T-helper 17 cell (primary cell): ENCODE results near the gene GABRG3. TPM values are rescaled to one million over a fixed set of nuclear protein-coding genes. Genes with fewer than 3 reads are reported as not detected.

ENCODE experiments used
- ATAC-seq: fragments of 150-1000 bp; cut with Tn5 transposase; 2 replicates; pipeline ENCODE4 v1.10.0; 2021; ENCODE audit warnings: mild to moderate bottlenecking, moderate library complexity
- DNase-seq, 3 donors: peaks; one replicate each; pipeline versions ENCODE4 v3.0.0 to v3.0.0-alpha.2; 2020 to 2021
- H3K9me3 ChIP-seq: one replicate; pipeline ENCODE4 v1.7.0; 2013; ENCODE audit warnings: low read length, mild to moderate bottlenecking; ENCODE audit not compliant: control insufficient read depth, poor library complexity, severe bottlenecking
- H3K27ac Mint-ChIP-seq: one replicate; pipeline ENCODE4 v1.8.0; 2022; ENCODE audit warnings: mild to moderate bottlenecking, moderate library complexity, mixed read lengths
- H3K27me3 Mint-ChIP-seq: one replicate; pipeline ENCODE4 v1.8.0; 2022; ENCODE audit warnings: mixed read lengths
- H3K36me3 Mint-ChIP-seq: one replicate; pipeline ENCODE4 v1.8.0; 2022; ENCODE audit warnings: low read depth, mixed read lengths
- H3K4me1 Mint-ChIP-seq: one replicate; pipeline ENCODE4 v1.8.0; 2022; ENCODE audit warnings: mild to moderate bottlenecking, mixed read lengths
- H3K4me3 Mint-ChIP-seq: one replicate; pipeline ENCODE4 v1.8.0; 2022; ENCODE audit warnings: mild to moderate bottlenecking, moderate library complexity, mixed read lengths
- total RNA-seq, 4 donors: library from RNA in 2 of 4; stranded (reverse) in 2 of 4; gene quantifications; one replicate each; pipeline ENCODE4 v1.2.3 and lab custom pipeline; 2022 to 2026

Gene GABRG3
- total RNA-seq, 2 donors from 2014 or later, result not detected

DNA sequence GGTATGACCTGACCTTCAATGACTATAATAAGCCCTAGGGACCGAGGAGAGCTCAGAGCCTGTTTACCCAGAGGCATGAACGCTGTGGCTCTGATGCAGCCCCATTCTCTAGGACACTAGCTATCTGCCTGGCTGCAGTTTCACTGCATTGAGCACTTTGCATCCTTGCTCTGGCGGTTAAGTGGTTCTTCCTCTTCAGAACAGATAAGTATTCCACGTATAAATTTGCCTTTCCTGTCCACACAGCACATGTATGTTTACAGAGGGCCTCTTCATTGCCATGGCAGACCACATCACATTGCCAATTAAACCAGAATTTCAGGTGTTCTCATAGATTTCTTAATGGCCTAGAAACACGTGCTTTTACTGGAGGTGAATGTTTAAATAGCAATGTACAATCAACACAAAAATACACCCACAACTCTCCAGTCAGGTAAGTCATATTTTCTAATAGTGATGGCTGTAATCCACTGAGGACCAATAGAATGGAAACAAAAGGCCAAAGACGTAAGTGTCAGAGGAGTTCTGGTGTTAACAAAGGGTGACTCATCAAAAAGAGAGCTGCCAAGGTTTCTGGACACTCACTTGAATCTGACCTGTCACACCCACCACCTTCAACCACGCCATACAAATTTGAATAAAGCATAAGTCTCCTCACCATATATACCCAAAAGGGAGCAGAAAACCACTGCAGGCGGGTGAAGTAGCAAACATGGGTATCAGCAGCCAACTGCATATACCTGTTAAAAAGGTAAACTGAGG is 574.7 kb downstream of the GABRG3 start:
- Mint-ChIP-seq H3K27me3 (no peaks in the 10 kb centered on the region), H3K36me3 (no peaks in the 10 kb centered on the region)
- ATAC-seq, result no peak

DNA sequence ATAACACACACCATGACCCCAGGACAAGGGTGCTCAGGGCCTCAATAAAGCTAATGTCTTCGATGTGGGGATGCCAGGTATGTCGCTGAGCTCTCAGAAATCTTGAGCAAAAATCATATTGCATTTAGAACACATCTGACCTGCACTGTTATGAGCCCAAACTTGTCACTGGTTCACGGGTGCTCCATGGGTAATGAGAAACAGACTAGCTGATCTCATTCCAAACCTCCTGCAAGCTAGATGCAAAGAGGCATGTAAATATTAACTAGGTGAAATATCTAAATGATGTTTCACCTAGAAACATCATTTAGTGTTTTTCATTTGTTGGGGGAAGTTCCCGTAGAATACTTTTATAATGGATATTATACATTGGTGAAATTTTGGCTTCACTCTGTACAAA is 578.8 kb downstream of the GABRG3 start:
- Mint-ChIP-seq H3K4me1 (no peaks in the 10 kb centered on the region), H3K27ac (no peak overlapping the region), H3K27me3 (no peaks in the 10 kb centered on the region), H3K4me3 (no peak overlapping the region), H3K36me3 (no peaks in the 10 kb centered on the region)
- DNase-seq, result no peak
- no peaks in the 10 kb centered on the region for H3K9me3 ChIP-seq
- ATAC-seq, result no peak

More for the DNA sequence above, 574.7 kb downstream of the GABRG3 start:
- no peaks in the 10 kb centered on the region for H3K9me3 ChIP-seq
- DNase-seq, result no peak
- Mint-ChIP-seq H3K4me1 (no peaks in the 10 kb centered on the region), H3K27ac (no peak overlapping the region), H3K4me3 (no peak overlapping the region)

DNA sequence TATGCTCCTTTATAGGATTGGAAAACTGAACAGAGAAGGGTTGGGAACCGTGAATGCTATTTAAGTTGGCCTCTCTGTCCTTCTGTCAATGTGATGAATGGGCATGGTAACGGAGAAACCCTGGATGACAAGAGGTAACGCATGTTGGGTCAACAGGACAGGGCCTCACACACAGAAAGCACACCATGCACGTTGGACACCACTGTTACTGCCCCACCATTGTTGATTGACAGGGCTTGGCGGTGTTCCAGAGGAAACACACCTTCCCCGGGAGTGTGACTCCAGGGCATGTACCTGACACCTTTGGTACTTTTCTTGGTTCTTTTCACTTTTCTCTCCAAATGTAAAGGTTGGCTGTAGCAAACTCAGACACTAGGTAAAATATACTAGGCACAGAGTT is 579.7 kb downstream of the GABRG3 start:
- no peaks in the 10 kb centered on the region for H3K27me3 Mint-ChIP-seq
- no peak overlapping the region for H3K27ac Mint-ChIP-seq
- no peaks in the 10 kb centered on the region for H3K4me1 Mint-ChIP-seq
- no peaks in the 10 kb centered on the region for H3K9me3 ChIP-seq
- no peaks in the 10 kb centered on the region for H3K36me3 Mint-ChIP-seq
- ATAC-seq, result no peak
- DNase-seq, result no peak
- no peak overlapping the region for H3K4me3 Mint-ChIP-seq

DNA sequence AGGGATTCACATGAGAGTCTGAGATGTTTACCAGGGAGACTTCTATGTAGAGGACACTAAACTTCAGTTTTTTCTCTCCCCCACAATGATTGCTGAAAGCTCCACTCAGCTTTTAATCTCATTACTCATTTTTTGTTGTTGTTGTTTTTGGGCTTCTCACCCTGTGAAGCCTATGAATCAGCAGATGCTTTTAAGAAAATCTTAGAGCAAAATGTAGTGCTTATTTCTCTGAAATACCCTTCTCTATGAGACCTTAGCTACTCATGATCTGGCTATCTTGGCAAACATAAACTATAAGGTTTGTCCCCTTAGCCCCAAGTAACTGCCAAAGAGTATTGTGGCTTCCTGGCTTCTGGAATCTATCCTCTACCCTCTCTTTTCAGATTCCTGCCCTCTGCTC is 590.8 kb downstream of the GABRG3 start:
- DNase-seq (no peak), ATAC-seq (no peak)
- peaks cover under 1% of the 10 kb centered on the region for H3K9me3 ChIP-seq
- Mint-ChIP-seq H3K27me3 (no peaks in the 10 kb centered on the region), H3K36me3 (no peaks in the 10 kb centered on the region), H3K27ac (no peak overlapping the region), H3K4me1 (no peaks in the 10 kb centered on the region), H3K4me3 (no peak overlapping the region)

DNA sequence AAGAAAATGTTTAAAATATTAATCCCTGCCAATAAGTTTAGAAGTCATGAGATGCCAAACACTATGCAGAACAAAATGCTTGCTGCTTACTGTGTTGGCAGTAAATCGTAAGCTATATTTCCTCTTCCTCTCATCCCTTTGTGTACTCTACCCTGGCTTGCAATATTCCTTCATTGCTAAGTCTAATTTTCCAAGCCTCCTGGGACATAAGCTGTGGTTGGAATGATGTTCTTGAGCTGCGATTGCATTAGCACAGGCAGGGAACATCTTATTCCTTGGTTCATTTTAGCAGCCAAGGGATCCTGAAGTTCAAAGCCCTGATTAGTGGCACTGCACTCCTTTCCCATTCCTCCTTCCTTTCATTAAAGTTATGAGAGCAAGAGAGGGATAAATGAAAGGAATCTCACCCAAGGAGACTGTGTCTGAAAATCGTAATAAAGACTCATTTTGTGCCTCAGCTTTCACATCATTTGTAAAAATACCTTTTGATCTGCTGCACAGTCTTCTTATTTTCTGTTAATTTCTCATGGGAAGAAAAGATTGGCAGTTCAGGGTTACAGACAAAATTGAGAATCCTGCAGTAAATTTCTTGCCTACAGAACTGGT is 592.9 kb downstream of the GABRG3 start:
- Mint-ChIP-seq H3K27me3 (no peaks in the 10 kb centered on the region), H3K27ac (no peak overlapping the region), H3K4me1 (no peaks in the 10 kb centered on the region), H3K4me3 (no peak overlapping the region), H3K36me3 (no peaks in the 10 kb centered on the region)
- no peak for DNase-seq
- no peak for ATAC-seq
- no peaks in the 10 kb centered on the region for H3K9me3 ChIP-seq

DNA sequence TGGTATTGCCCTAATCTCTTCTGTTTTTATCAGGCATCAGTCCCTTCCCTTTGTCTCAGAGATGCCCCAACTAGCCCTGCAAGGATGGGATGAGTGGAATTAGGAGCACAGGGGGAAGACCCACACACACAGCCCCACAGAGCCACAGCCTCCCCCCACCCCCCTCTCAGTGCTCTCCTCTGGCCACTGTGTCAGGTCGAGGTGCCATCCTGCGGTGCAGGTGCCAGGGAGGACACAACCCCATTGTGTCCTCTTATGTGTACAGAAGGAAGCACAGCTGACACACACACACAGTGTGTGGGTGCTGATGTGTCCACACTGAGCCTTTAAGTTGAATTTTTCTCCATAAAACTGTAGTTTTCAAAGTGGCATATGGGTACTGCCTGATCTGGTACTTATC is 593.7 kb downstream of the GABRG3 start:
- ATAC-seq, result no peak
- no peaks in the 10 kb centered on the region for H3K9me3 ChIP-seq
- Mint-ChIP-seq H3K4me1 (no peaks in the 10 kb centered on the region), H3K27me3 (no peaks in the 10 kb centered on the region), H3K27ac (no peak overlapping the region), H3K4me3 (no peak overlapping the region), H3K36me3 (no peaks in the 10 kb centered on the region)
- no peak for DNase-seq

DNA sequence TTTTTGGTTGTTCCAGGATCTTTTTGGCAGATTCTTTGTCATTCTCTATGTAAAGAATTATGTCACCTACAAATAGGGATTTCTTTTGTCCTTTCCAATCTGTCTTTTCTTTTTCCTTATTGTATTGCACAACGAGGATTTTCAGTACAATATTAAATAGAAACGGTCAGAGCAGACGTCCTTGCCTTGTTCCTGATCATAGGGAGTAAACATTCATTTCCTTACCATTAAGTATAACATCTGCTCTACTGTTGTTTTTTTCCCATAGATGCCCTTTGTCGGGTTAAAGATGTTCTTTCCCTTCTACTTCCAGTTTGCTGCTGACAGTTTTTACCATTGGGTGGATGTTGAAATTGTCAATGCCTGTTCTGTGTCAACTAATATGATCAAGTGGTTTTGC is 599.8 kb downstream of the GABRG3 start:
- no peaks in the 10 kb centered on the region for H3K27me3 Mint-ChIP-seq
- H3K9me3 ChIP-seq, result no peaks in the 10 kb centered on the region
- H3K4me3 Mint-ChIP-seq, result no peak overlapping the region
- no peaks in the 10 kb centered on the region for H3K36me3 Mint-ChIP-seq
- H3K27ac Mint-ChIP-seq, result no peak overlapping the region
- DNase-seq (no peak), ATAC-seq (no peak)
- H3K4me1 Mint-ChIP-seq, result no peaks in the 10 kb centered on the region

- DNase-seq (no peak), ATAC-seq (no peak)
- Mint-ChIP-seq H3K4me3 (no peak overlapping the region), H3K36me3 (no peaks in the 10 kb centered on the region), H3K27ac (no peak overlapping the region), H3K4me1 (no peaks in the 10 kb centered on the region), H3K27me3 (no peaks in the 10 kb centered on the region)
- no peaks in the 10 kb centered on the region for H3K9me3 ChIP-seq
Measured at GRCh38 chr15:27573805-27574485, 603.0 kb downstream of the GABRG3 start.

DNA sequence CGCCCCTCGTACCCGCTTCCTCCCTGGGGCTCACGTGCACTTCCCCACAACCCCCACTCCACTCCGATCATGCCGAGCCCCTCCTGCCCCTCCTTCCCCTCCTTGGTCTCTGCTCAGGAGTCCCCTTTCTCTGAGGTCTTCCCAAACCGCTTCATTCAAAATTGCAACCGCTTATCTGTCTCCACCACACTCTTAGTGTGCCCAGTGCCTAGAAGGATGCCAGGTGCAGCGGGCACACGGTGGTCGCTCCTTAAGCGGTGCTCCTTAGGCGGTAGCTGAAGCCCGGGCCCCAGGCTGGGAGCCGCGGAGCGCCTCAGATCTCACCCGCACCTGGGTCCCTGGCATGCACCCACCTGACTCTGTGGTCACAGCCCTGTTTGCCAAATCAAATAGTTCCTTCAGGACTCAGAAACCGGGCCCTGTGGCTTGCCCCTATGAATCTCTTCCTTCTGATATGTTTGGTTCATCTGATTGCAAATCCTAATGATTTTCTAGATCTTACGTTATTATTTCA is 603.6 kb downstream of the GABRG3 start:
- no peaks in the 10 kb centered on the region for H3K36me3 Mint-ChIP-seq
- no peaks in the 10 kb centered on the region for H3K9me3 ChIP-seq
- no peak overlapping the region for H3K27ac Mint-ChIP-seq
- DNase-seq (no peak), ATAC-seq (no peak)
- H3K4me3 Mint-ChIP-seq, result no peak overlapping the region
- no peaks in the 10 kb centered on the region for H3K27me3 Mint-ChIP-seq
- no peaks in the 10 kb centered on the region for H3K4me1 Mint-ChIP-seq

DNA sequence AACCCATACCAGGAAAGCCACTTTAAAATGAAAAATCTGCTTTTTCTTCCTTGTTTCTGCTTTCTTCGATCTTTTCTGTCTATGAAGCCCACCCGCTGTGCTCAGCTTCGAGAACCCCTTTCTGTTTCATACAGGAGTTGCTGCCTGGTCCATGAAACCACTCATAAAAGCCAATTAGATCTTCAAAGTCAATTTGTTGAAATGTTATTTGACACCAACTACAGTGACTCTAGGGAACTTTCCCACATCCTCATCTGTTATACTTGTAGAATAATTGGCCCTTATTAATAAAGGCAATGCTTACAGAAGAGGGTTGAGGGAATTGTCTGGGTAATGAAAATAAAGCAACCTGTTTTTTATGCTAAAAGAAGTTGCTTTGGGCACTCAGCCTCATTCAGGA is 604.5 kb downstream of the GABRG3 start:
- H3K36me3 Mint-ChIP-seq, result no peaks in the 10 kb centered on the region
- H3K9me3 ChIP-seq, result no peaks in the 10 kb centered on the region
- DNase-seq (no peak), ATAC-seq (no peak)
- H3K4me3 Mint-ChIP-seq, result no peak overlapping the region
- H3K4me1 Mint-ChIP-seq, result no peaks in the 10 kb centered on the region
- no peaks in the 10 kb centered on the region for H3K27me3 Mint-ChIP-seq
- no peak overlapping the region for H3K27ac Mint-ChIP-seq

DNA sequence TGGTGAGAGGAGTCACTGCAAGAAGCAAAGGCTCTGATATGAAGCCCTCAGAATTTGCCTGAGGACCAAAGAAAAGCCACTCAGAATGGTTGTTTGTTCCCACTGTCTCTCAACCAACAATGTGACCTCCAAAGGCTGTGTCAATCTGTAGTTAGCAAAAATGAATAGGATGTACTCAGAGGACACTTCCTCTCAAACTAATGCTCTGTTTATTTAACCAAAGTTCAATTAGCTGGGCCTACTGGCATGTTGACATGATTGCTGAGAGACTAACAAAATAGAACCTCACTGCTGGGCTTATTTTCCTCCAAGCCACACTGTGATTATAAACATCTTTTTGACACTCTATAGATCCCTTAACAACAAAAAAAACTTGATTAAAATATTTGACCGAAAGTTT is 605.6 kb downstream of the GABRG3 start:
- no peak overlapping the region for H3K4me3 Mint-ChIP-seq
- no peak for DNase-seq
- no peak for ATAC-seq
- H3K36me3 Mint-ChIP-seq, result no peaks in the 10 kb centered on the region
- H3K4me1 Mint-ChIP-seq, result no peaks in the 10 kb centered on the region
- no peak overlapping the region for H3K27ac Mint-ChIP-seq
- no peaks in the 10 kb centered on the region for H3K27me3 Mint-ChIP-seq
- H3K9me3 ChIP-seq, result no peaks in the 10 kb centered on the region

DNA sequence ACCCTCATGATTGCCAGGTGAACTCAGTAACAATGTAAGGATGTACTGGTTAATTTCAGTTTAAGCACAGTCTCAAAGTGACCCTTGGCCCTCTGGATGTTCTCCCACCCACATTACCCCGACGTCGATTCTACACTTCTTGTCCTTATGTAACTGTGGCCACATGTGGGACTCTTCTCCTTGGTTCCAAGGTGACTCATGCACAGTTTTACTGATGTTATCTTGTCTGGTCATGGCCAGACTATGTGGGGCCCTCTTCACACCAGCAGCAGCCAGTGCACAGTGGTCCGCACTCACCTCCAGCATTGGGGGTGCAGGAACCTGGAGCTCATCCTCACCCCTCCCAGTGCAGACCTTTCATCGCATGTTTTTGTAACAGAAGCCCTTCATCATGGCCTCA is 608.8 kb downstream of the GABRG3 start:
- no peak overlapping the region for H3K4me3 Mint-ChIP-seq
- no peak overlapping the region for H3K27ac Mint-ChIP-seq
- H3K36me3 Mint-ChIP-seq, result no peaks in the 10 kb centered on the region
- no peaks in the 10 kb centered on the region for H3K27me3 Mint-ChIP-seq
- DNase-seq, result no peak
- no peak for ATAC-seq
- no peaks in the 10 kb centered on the region for H3K9me3 ChIP-seq
- no peaks in the 10 kb centered on the region for H3K4me1 Mint-ChIP-seq

- H3K4me3 Mint-ChIP-seq, result no peak overlapping the region
- H3K27me3 Mint-ChIP-seq, result no peaks in the 10 kb centered on the region
- ATAC-seq (no peak), DNase-seq (no peak)
- no peaks in the 10 kb centered on the region for H3K36me3 Mint-ChIP-seq
- no peak overlapping the region for H3K27ac Mint-ChIP-seq
- no peaks in the 10 kb centered on the region for H3K4me1 Mint-ChIP-seq
- H3K9me3 ChIP-seq, result no peaks in the 10 kb centered on the region
Measured at GRCh38 chr15:27582726-27583410, 611.9 kb downstream of the GABRG3 start.
